GM21390 (cell line): Measurements from ENCODE around the gene LMF1.
"Not testable (repeated sequence)": the region's sequence is repeated elsewhere in the genome, so short reads cannot be mapped to it uniquely, and the experiment has no call there.

Source experiments
- ATAC-seq: cut with Tn5 transposase; IDR thresholded peaks from one replicate; pipeline ENCODE4 v1.9.1; 2021; ENCODE audit not compliant: unreplicated experiment

The LMF1 gene

DNA sequence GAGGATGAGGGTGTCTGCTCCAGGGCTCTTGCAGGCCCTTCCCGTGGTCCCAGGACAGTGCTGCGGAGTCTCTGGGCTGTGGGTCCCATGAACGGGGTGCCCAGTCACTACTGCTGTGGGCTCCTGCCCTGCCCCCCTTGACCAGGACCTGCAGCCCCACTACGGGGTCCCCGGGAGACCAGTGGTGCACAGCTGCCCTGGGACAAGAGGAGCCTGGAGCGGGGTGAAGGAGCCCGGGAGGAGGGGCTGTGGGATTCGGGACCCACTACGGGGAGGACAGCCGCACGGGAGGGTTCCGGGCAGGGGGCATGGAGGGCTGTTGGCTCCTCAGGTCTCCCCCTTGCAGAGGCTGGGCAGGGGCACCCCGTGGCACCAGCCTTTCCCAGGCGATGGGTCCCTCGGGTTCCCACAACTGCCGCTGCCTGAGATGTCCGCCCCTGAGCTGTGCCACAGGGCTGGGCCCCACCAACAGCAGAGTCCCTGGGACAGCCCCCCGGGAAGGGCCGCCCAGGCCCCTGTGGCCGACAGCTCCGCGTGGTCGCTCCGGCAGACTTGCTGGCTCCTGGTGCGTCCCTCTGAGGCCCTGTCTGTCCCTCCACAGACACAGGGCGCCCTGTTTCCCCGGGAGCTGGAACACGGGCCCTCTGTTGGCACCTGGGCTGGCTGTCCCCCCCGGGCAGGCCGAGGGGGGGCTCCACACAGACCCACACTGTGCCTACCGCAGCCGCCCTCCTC lies 118.2 kb downstream of the LMF1 start:
- no peak for ATAC-seq

DNA sequence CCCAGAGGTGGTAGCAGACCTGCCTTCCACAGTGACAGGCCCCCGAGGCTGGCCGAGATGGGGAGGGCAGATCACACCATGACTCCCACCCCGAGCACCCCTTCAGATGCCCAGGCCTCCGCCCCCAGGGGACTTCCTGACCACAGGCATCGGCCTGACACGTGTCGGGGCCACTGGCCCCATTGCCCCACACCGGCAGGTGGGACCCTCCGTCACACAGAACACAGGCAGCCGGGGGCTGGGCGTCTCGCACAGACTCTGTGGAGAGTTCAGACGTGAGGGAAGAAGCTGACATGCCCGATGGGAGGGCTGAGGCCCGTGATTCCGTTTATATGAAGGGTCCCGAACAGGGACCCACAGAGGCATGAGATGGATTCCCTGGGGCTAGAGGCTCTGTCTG lies 118.9 kb downstream of the LMF1 start:
- ATAC-seq: no peak

DNA sequence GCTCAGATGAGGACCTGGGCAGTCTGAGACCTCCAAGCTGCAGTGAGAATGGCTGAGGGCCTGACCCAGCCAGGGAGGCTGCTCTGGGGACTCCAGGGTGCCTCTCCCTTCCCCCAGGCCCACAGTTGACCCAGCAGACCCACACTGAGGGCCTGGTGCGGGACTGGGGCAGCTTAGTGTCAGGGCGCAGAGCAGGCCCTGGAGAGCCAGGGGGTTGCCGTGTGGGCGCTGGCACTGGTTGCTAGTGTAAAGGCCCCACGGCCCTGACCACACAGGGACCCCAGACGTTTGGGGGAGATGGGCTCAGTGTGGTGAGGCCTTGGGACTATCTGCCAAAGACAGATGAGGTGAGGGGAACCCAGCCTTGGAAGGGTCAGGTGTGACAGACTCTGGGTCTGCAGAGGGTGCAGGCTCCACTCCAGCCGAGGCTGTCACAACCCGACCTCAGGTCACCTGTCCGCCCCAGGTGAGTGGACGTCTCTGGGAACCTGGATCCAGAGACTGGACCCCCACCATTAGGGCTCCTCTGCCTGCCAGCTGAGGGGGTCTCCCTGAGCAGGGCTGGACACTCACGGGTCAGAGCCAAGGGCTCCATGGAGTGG lies 119.5 kb downstream of the LMF1 start:
- no peak for ATAC-seq

DNA sequence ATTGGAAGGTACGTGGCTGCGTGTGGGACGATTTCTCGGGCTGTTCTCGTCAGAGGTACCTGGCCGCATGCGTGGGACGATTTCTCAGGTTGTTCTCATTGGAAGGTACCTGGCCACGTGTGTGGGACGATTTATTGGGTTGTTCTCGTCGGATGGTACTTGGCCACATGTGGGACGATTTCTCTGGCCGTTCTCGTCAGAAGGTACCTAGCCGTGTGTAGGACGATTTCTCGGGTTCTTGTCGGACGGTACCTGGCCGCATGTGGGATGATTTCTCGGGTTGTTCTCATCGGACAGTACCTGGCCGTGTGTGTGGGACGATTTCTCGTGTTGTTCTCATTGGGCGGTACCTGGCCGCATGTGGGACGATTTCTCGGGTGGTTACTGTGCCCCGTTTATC lies 120.1 kb downstream of the LMF1 start:
- ATAC-seq: no peak

DNA sequence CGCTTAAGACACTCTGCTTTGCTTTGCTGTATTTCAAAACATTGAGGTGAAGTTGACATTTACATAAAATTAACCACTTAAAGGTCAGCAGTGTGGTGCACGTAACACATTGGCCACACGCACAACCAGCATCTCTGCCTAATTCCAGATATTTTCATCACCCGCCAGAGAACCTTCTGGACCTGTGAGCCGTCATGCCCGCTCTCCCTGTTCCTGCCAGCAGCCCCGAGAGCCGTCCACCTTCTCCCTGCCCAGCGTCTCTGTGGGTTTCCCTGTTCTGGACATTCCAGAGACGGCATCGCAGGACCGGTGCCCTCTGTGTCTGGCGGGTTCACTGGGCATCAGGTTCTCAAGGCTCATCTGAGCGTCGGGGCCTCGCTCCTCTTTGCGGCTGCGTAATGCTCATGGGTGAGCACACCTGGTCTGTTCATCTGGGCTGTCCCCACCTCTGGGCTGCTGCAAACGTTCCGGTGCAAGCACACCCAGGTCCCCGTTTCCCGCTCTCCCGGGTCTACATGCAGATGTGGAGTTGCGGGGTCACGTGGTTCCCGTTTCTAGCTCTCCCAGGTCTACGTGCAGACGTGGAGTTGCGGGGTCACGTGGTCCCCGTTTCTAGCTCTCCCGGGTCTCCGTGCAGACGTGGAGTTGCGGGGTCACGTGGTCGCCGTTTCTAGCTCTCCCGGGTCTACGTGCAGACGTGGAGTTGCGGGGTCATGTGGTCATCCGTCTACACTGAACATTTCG lies 122.1 kb downstream of the LMF1 start:
- ATAC-seq: no peak

- ATAC-seq: no peak
Observed at GRCh38 chr16:847681-848445, 122.9 kb downstream of the LMF1 start.

GRCh38 chr16:847151-847550 lies 123.6 kb downstream of the LMF1 start:
- ATAC-seq: no peak

DNA sequence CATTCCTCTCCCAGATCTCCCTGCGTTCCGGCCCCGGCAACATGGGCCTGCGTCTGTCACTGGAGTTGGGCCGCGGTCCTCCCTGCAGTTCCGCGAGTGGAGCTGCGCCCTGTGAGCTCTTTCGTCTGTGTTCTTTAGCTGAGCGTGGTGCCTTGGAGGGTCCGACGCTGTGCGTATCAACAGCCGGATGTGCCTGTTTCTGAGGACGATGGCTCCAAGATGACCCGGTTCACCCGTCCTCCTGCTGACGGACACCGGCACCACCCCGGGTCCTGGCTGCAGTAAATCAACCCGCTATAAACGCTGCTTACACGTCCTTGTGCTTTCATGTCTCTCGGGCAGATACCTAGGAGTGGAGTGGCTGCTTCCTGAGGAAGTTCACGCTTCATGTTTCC lies 125.4 kb downstream of the LMF1 start:
- ATAC-seq: no peak

DNA sequence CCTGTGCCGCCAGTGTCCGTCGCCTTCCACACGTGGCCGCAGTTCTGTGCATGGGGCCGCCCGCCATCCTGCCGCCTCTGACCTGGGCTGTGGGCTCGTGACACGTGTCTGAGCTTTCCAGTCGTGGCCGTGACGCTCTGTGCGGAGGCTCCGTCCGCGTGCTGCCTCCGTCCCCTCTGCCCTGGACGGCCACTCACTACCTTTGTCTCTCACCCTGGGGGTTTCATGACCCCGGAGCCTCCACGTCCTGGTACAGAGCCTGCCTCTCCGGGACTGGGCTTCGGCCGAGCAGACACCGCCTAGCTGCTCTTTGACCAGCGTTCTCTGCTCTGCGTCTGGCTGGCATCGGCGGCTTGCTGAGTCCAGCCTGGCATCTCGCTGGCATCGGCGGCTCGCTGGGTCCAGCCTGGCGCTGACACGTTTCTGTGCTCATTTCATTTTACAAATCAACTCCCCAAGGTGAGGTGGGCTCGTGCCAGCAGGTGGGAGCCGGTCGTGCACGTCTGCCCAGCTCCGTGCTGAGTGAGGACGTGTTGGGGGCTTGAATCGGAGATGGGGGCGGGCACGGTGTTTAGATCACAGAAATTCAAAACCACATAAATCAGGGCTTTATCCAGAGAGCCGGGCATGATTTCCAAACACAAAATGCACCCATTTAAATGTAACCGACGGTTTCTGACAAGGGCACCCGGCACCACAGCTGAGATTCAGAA lies 126.0 kb downstream of the LMF1 start:
- no peak for ATAC-seq

DNA sequence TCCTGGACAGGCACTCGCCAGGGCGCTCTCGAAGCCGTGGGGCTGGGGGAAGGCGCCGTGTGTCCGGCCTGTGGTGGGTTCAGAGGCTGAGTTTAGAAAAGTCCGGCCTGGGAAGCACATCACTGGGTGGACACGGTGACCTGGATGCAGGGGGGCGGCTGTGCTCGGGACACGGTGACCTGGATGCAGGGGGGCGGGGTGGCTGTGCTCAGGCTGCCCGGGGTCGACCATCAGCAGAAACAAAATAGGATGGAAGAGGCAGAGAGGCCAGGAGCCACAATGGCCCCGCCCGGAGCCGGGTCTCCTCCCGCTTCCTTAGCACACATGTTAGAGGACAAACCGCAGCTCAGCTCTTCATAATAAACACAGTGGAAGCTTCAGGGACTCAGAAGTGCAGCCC lies 127.0 kb downstream of the LMF1 start:
- no peak for ATAC-seq

GRCh38 chr16:842711-843560 lies 127.8 kb downstream of the LMF1 start:
- no peak for ATAC-seq

GRCh38 chr16:842061-842476 lies 128.7 kb downstream of the LMF1 start:
- ATAC-seq: no peak

- no peak for ATAC-seq
Observed at GRCh38 chr16:841455-842060, 129.2 kb downstream of the LMF1 start.

GRCh38 chr16:840561-841454 lies 130.0 kb downstream of the LMF1 start:
- ATAC-seq: no peak

DNA sequence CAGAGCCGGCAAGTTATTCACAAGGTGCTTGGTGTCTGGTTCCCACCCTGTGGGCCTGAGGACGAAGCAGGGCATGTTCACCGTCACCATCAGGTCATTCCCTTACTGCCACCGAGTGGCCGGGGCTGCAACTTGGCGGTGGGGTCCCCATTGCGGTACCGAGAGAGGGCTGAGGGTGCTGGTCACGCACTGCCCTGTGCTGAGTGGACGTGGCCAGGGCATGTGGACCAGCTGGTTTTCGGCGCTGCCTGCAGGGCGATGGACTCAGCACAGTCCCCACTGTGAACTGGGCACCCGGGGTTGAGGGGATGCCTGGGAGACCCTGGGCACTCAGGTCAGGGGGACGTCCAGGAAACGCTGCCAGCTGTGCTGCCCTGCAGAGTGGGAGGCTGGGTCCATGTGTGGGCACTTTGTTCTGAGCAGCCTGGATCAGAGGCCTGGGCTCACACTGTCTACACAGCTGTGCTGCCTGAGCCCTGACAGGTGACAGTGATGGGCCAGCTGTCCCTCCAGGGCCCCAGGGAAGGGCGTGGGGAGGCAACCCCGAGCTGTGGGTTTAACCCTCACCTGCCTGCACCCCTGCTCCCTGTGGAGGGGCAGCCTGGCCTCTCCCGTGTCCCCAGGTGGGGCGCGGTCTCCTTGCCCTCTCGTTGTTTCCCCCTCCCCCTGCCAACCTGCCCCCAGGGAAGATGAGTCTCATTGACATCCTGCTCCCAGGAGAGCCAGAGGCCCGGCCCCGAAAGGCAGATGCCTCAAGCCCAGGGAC lies 131.0 kb downstream of the LMF1 start:
- ATAC-seq: no peak

DNA sequence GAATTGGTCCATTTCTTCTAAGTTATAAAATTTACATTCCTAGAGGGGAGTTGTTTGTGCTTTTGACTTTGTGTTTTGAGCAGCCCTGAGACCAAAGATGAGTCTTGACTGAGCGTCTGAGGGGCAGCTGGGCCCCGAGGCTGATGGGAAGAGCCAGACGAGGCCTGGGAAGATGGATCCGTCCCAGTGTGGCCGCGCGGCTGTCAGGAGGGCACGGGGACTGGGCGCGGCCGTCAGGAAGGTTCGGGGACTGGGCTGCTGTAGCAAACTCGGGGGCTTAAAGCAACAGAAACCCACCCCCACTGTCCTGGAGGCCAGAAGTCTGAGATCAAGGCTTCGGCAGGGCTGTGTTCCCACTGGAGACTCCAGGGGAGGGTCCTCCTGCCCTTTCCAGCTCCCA lies 132.0 kb downstream of the LMF1 start:
- no peak for ATAC-seq

- not testable (repeated sequence) for ATAC-seq
Observed at GRCh38 chr16:836822-837221, 134.0 kb downstream of the LMF1 start.

- no peak for ATAC-seq
Observed at GRCh38 chr16:836221-836620, 134.6 kb downstream of the LMF1 start.
